CD4-positive, alpha-beta T cell (primary cell): ENCODE results near the gene TCAP. TPM values are rescaled to one million over a fixed set of nuclear protein-coding genes. Genes with fewer than 3 reads are reported as not detected.

Source experiments
- ATAC-seq: fragments of 200-7000 bp; cut with Tn5 transposase; one replicate; pipeline ENCODE4 v1.10.0; 2022; ENCODE audit warnings: mild to moderate bottlenecking; ENCODE audit not compliant: poor library complexity
- CTCF ChIA-PET: fragments of 350-600 bp; sonication (Branson Sonifier 250); formaldehyde crosslinking; loops from one replicate; lab custom pipeline; 2021; ENCODE audit warnings: antibody characterized with exemption, inconsistent platforms; lab: Charles Lee
- POLR2A ChIA-PET: fragments of 350-600 bp; sonication (Branson Sonifier 250); formaldehyde crosslinking; loops from one replicate; lab custom pipeline; 2021; ENCODE audit warnings: antibody characterized with exemption, inconsistent platforms; lab: Charles Lee
- DNase-seq, 14 experiments: peaks; one replicate each; pipeline ENCODE4 v3.0.0-alpha.2; 2013 to 2020; ENCODE audit warnings: mixed read lengths in 2 of 14
- H3K27ac ChIP-seq, 2 donors: one replicate each; pipeline versions ENCODE4 v1.5.1 to v1.7.0; 2013; ENCODE audit warnings: low read length in 2 of 2, low read depth in 1 of 2, mild to moderate bottlenecking in 1 of 2
- H3K27me3 ChIP-seq, 2 experiments: 1 replicate in 1 of 2; 2 replicates in 1 of 2; pipeline versions ENCODE4 v1.6.1 to v1.7.0; 2013; ENCODE audit warnings: low read length in 2 of 2, control low read depth in 1 of 2, mild to moderate bottlenecking in 1 of 2, moderate library complexity in 1 of 2; ENCODE audit not compliant: insufficient read depth in 2 of 2, control insufficient read depth in 1 of 2
- H3K36me3 ChIP-seq: one replicate; pipeline ENCODE4 v1.6.1; 2013; ENCODE audit warnings: low read length, control low read depth; ENCODE audit not compliant: insufficient read depth
- H3K4me1 ChIP-seq: one replicate; pipeline ENCODE4 v1.6.1; 2013; ENCODE audit warnings: low read length, control low read depth; ENCODE audit not compliant: insufficient read depth
- H3K4me3 ChIP-seq: one replicate; pipeline ENCODE4 v1.5.1; 2013; ENCODE audit warnings: mild to moderate bottlenecking, low read length, moderate library complexity
- H3K9me3 ChIP-seq, 2 experiments: 1 replicate in 1 of 2; 2 replicates in 1 of 2; pipeline versions ENCODE4 v1.6.1 to v1.7.0; 2013; ENCODE audit warnings: low read length in 2 of 2, mild to moderate bottlenecking in 2 of 2, control low read depth in 1 of 2, moderate library complexity in 1 of 2; ENCODE audit not compliant: control insufficient read depth in 1 of 2, insufficient read depth in 1 of 2
- H3K27ac Mint-ChIP-seq: one replicate; pipeline ENCODE4 v1.8.0; 2020; ENCODE audit warnings: mixed read lengths
- H3K27me3 Mint-ChIP-seq: one replicate; pipeline ENCODE4 v1.8.0; 2021; ENCODE audit warnings: mixed read lengths
- H3K36me3 Mint-ChIP-seq: one replicate; pipeline ENCODE4 v1.8.0; 2021; ENCODE audit warnings: low read depth, mixed read lengths
- H3K4me1 Mint-ChIP-seq: one replicate; pipeline ENCODE4 v1.8.0; 2021; ENCODE audit warnings: low read depth, mixed read lengths
- H3K4me3 Mint-ChIP-seq: one replicate; pipeline ENCODE4 v1.8.0; 2020; ENCODE audit warnings: mild to moderate bottlenecking, mixed read lengths
- H3K9me3 Mint-ChIP-seq: one replicate; pipeline ENCODE4 v1.8.0; 2020; ENCODE audit warnings: mixed read lengths
- CTCF ChIP-seq: fragments of 200-600 bp; IDR thresholded peaks from one replicate; pipeline ENCODE4 v1.8.0; 2022; ENCODE audit warnings: antibody characterized with exemption, mild to moderate bottlenecking
- intact Hi-C, 2 experiments: fragments of 100-400 bp; cut with DNase I in 1 of 2; cut with micrococcal nuclease in 1 of 2; formaldehyde crosslinking; loops; one replicate each; pipeline versions ENCODE4 v1.15.1 to v1.9.0; 2023 to 2025; cut with DNase I, micrococcal nuclease
- total RNA-seq, 174 experiments: library from RNA in 2 of 174; stranded (reverse) in 2 of 174; gene quantifications; one replicate each; pipeline ENCODE4 v1.2.3 and lab custom pipeline; 2021 to 2026

Gene TCAP
- total RNA-seq, 2 experiments from 2014 or later: 6.4 TPM

- no peaks in the 10 kb centered on the region for H3K27me3 ChIP-seq
- no peak for ATAC-seq
- no peak overlapping the region for H3K4me3 ChIP-seq
- peaks cover 12% of the 10 kb centered on the region for H3K4me1 ChIP-seq
- TF ChIP-seq CTCF: no peak
- no peaks in the 10 kb centered on the region for H3K36me3 Mint-ChIP-seq
- ChIA-PET CTCF (no interaction called here), POLR2A (no interaction called here)
- intact Hi-C loops: no loop called here
- H3K27ac ChIP-seq: no peak overlapping the region
- H3K27ac Mint-ChIP-seq: no peak overlapping the region
- no peak for DNase-seq
- no peaks in the 10 kb centered on the region for H3K27me3 Mint-ChIP-seq
- H3K9me3 Mint-ChIP-seq: no peaks in the 10 kb centered on the region
- no peaks in the 10 kb centered on the region for H3K36me3 ChIP-seq
- no peak overlapping the region for H3K4me3 Mint-ChIP-seq
- peaks cover 6% of the 10 kb centered on the region for H3K4me1 Mint-ChIP-seq
- H3K9me3 ChIP-seq: no peaks in the 10 kb centered on the region
Observed at GRCh38 chr17:39711851-39712250, 46.7 kb downstream of the TCAP start.

DNA sequence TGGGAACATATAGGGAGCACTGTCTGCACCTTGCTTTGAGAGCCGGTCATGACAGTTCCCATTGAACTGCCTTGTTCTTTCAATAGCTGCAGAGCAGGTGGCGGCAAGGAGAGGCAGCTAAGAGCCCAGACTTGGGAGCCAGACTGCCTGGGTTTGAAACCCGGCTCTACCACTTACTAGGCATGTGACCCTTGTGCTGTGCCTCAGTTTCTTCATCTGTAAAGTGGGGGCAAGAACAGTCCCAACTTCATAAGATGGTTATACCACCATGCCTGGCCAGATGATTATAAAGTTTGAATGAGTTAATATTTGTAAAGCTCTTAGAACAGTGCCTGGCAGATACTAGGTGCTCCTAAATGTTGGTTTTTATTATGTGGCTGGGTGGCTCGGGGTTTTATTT is 49.1 kb downstream of the TCAP start:
- H3K27ac Mint-ChIP-seq: no peak overlapping the region
- no peaks in the 10 kb centered on the region for H3K36me3 Mint-ChIP-seq
- ChIA-PET POLR2A (no interaction called here), CTCF (interaction anchor here (0.6 kb wide), 1 partner anchor 173 kb away, joined by 3 read pairs; no protein-coding TSS in a partner anchor)
- no peak for TF ChIP-seq CTCF
- H3K27me3 Mint-ChIP-seq: no peaks in the 10 kb centered on the region
- no peaks in the 10 kb centered on the region for H3K36me3 ChIP-seq
- H3K27me3 ChIP-seq: no peaks in the 10 kb centered on the region
- H3K9me3 Mint-ChIP-seq: no peaks in the 10 kb centered on the region
- no peak overlapping the region for H3K4me3 Mint-ChIP-seq
- H3K27ac ChIP-seq: no peak overlapping the region
- H3K4me1 ChIP-seq: no peaks in the 10 kb centered on the region
- ATAC-seq (no peak), DNase-seq (no peak)
- H3K4me3 ChIP-seq: no peak overlapping the region
- H3K4me1 Mint-ChIP-seq: no peaks in the 10 kb centered on the region
- no peaks in the 10 kb centered on the region for H3K9me3 ChIP-seq
- intact Hi-C loops: no loop called here

DNA sequence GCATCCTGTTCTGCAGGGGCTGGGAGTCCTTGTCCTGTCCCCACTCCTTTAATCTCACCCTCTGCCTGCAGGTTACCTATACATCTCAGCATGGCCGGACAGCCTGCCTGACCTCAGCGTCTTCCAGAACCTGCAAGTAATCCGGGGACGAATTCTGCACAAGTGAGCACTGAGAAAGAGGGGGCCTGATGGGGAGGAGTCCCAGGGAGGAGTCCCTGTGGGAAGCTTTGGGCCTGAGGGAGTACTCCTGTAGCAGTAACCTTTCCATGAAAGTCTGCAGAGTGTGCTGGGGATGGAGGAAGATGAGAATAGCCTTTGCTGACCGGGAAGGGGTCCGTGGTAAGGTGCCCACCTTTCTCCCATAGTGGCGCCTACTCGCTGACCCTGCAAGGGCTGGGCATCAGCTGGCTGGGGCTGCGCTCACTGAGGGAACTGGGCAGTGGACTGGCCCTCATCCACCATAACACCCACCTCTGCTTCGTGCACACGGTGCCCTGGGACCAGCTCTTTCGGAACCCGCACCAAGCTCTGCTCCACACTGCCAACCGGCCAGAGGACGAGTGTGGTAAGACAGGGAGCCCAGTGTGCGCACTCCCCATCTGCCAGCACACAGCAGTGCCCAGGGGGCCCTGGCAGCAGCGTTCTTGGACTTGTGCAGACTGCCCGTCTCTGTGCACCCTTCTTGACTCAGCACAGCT is 50.4 kb downstream of the TCAP start:
- H3K4me3 ChIP-seq: no peak overlapping the region
- DNase-seq (no peak), ATAC-seq (no peak)
- H3K4me1 ChIP-seq: no peaks in the 10 kb centered on the region
- no peaks in the 10 kb centered on the region for H3K36me3 ChIP-seq
- no peaks in the 10 kb centered on the region for H3K4me1 Mint-ChIP-seq
- no peaks in the 10 kb centered on the region for H3K27me3 Mint-ChIP-seq
- no peaks in the 10 kb centered on the region for H3K9me3 ChIP-seq
- no peak for TF ChIP-seq CTCF
- H3K27me3 ChIP-seq: no peaks in the 10 kb centered on the region
- H3K27ac Mint-ChIP-seq: no peak overlapping the region
- POLR2A ChIA-PET: no interaction called here
- no peak overlapping the region for H3K4me3 Mint-ChIP-seq
- H3K9me3 Mint-ChIP-seq: no peaks in the 10 kb centered on the region
- no peak overlapping the region for H3K27ac ChIP-seq
- intact Hi-C loops: no loop called here
- CTCF ChIA-PET: no interaction called here
- no peaks in the 10 kb centered on the region for H3K36me3 Mint-ChIP-seq

Other genes with a start within 250 kb of the TCAP start
- 10 to 100 TPM; 24.7 to 28.7 TPM for gene MED1, start 214.1 kb upstream of the TCAP start, total RNA-seq
- 100 to 1,000 TPM in 1 of 2 experiments, 10 to 100 TPM in 1; 99.6 to 108 TPM for gene CDK12, start 203.9 kb upstream of the TCAP start, total RNA-seq
- gene NEUROD2, start 57.4 kb upstream of the TCAP start, total RNA-seq: not detected
- gene PPP1R1B, start 38.4 kb upstream of the TCAP start, total RNA-seq: under 1 TPM in 1 of 2 experiments, not detected in 1; 0.25 TPM
- gene STARD3, start 28.2 kb upstream of the TCAP start, total RNA-seq: 10 to 100 TPM; 96.5 to 99.9 TPM
- under 1 TPM in 1 of 2 experiments, not detected in 1; 0.47 TPM for gene PNMT, start 3.1 kb downstream of the TCAP start, total RNA-seq
- 10 to 100 TPM; 26.1 to 30.7 TPM for gene PGAP3, start 22.7 kb downstream of the TCAP start, total RNA-seq
- gene ERBB2, start 34.7 kb downstream of the TCAP start, total RNA-seq: 1 to 10 TPM; 2.4 to 4.6 TPM
- 10 to 100 TPM; 31.5 to 32.3 TPM for gene MIEN1, start 65.2 kb downstream of the TCAP start, total RNA-seq
- not detected for gene GRB7, start 72.6 kb downstream of the TCAP start, total RNA-seq
- 10 to 100 TPM; 39.7 to 39.9 TPM for gene IKZF3, start 199.0 kb downstream of the TCAP start, total RNA-seq
- gene ZPBP2, start 202.9 kb downstream of the TCAP start, total RNA-seq: not detected